ENCODE results near the gene SYNPR. TPM values are rescaled to one million over a fixed set of nuclear protein-coding genes. Genes with fewer than 3 reads are reported as not detected.

SYNPR gene
- total and polyA plus RNA-seq, 2 donors from 2014 or later, result not detected

DNA sequence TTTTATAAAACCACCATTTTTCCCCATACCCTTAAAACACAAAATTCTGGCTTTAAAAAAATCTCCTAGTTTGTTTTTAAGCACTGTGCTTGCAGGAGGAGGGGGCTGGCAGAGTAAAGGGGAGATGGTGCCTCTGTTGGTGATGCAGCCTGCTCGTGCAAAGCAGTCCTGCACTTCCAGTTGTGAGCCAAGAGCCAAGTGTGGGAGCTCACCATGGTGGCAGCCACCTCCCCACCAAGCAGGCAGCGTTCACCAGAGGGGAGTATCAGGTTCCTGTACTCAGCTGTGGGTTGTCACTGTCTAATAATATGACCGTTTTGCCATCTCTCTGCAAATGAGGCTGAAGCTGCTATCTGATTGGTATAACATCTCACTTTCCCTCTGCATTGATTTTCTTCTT, 164.8 kb downstream of the SYNPR start:
- TF ChIP-seq, protein P1, sequence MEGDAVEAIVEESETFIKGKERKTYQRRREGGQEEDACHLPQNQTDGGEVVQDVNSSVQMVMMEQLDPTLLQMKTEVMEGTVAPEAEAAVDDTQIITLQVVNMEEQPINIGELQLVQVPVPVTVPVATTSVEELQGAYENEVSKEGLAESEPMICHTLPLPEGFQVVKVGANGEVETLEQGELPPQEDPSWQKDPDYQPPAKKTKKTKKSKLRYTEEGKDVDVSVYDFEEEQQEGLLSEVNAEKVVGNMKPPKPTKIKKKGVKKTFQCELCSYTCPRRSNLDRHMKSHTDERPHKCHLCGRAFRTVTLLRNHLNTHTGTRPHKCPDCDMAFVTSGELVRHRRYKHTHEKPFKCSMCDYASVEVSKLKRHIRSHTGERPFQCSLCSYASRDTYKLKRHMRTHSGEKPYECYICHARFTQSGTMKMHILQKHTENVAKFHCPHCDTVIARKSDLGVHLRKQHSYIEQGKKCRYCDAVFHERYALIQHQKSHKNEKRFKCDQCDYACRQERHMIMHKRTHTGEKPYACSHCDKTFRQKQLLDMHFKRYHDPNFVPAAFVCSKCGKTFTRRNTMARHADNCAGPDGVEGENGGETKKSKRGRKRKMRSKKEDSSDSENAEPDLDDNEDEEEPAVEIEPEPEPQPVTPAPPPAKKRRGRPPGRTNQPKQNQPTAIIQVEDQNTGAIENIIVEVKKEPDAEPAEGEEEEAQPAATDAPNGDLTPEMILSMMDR (IDR thresholded peaks at IDR 0.05; ENCODE audit: borderline replicate concordance, extremely low read depth, insufficient read depth), result no peak
- H3K27me3 ChIP-seq (ENCODE audit: control insufficient read depth, insufficient read depth, low read length), result no peaks in the 10 kb centered on the region
- intact Hi-C loops (cut with DNase I), result no loop called here
- no peak for FAIRE-seq
- no peaks in the 10 kb centered on the region for H3K4me1 ChIP-seq (ENCODE audit: control insufficient read depth in 2 of 3, insufficient read depth in 2 of 3, low read depth in 1 of 3, low read length in 3 of 3)
- DNase-seq, result peak in 3 of 5 donors; percentile 15 to 44 (median 42)
- no peak overlapping the region for H3K27ac ChIP-seq (ENCODE audit: low read depth in 2 of 2, low read length in 2 of 2)
- H3K9me3 ChIP-seq (ENCODE audit: control insufficient read depth in 2 of 3, insufficient read depth in 1 of 3, low read length in 3 of 3), result no peaks in the 10 kb centered on the region
- H3K36me3 ChIP-seq (ENCODE audit: control insufficient read depth in 2 of 3, insufficient read depth in 3 of 3, low read length in 3 of 3), result no peaks in the 10 kb centered on the region
- H3K9ac ChIP-seq (ENCODE audit: low read length in 3 of 3), result no peak overlapping the region
- H3K4me3 ChIP-seq (ENCODE audit: low read length in 3 of 3), result no peak overlapping the region

DNA sequence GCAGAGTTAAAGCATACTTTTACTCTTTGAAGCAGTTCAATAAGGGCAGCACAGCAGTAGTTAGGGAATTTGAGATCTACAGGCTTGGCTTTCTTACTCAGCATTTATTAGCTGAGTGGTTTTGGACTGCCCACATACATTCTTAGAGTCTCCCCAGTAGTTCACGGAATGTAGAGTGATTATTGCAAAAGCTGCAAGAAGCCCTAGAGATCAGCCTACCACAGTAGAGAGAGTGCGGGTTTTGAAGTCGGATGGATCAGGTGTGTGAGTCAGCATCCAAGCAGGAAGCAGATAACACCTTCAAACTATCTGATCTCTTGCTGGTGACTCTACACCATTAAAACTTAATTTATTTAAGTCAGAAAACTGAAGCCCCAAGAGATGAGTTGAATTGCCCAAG, 171.9 kb downstream of the SYNPR start:
- intact Hi-C loops (cut with DNase I), result no loop called here
- H3K27ac ChIP-seq (ENCODE audit: low read depth in 2 of 2, low read length in 2 of 2), result no peak overlapping the region
- H3K9ac ChIP-seq (ENCODE audit: low read length in 3 of 3), result no peak overlapping the region
- no peaks in the 10 kb centered on the region for H3K36me3 ChIP-seq (ENCODE audit: control insufficient read depth in 2 of 3, insufficient read depth in 3 of 3, low read length in 3 of 3)
- DNase-seq, result no peak
- no peak for FAIRE-seq
- H3K27me3 ChIP-seq (ENCODE audit: control insufficient read depth, insufficient read depth, low read length), result no peaks in the 10 kb centered on the region
- no peaks in the 10 kb centered on the region for H3K4me1 ChIP-seq (ENCODE audit: control insufficient read depth in 2 of 3, insufficient read depth in 2 of 3, low read depth in 1 of 3, low read length in 3 of 3)
- no peaks in the 10 kb centered on the region for H3K9me3 ChIP-seq (ENCODE audit: control insufficient read depth in 2 of 3, insufficient read depth in 1 of 3, low read length in 3 of 3)
- no peak overlapping the region for H3K4me3 ChIP-seq (ENCODE audit: low read length in 3 of 3)
- TF ChIP-seq, protein P1 (IDR thresholded peaks at IDR 0.05; ENCODE audit: borderline replicate concordance, extremely low read depth, insufficient read depth), result no peak

DNA sequence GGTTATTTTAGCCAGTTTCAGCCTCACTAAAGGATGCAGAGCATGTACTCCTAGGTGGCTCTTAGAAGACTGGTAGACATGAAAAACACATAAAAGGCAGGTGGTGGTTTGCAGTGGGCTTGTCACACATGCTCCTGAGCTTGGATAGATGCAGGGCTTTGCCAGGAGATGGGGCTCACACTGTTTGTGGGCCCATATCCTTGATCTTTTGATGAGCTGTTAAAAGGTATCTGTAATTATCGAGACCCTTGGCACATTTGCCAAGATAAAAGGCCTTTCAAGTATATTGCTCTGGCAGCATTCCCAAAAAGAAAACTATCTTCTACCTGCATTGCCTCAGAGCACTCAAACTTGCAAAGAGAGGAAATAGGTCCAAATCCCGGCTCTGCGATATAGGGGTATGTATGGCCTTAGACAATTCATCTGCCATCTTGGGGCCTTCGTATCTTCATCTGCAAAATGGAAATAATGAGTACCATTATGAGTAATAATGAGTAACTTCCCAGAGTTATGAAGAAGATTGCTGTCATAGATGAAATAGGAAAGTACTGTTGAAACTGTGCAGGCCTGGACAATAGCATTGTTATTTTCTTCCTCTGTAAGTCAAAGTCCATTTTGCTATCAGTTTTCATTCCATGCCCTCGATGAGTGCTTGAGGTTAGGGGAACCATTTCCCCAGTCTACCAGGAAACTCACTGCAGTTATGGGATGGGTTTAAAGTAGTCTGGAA, 172.7 kb downstream of the SYNPR start:
- TF ChIP-seq, protein P1 (IDR thresholded peaks at IDR 0.05; ENCODE audit: borderline replicate concordance, extremely low read depth, insufficient read depth), result no peak
- FAIRE-seq, result no peak
- intact Hi-C loops (cut with DNase I), result no loop called here
- Histone ChIP-seq H3K4me1 (ENCODE audit: control insufficient read depth in 2 of 3, insufficient read depth in 2 of 3, low read depth in 1 of 3, low read length in 3 of 3) (no peaks in the 10 kb centered on the region), H3K9ac (ENCODE audit: low read length in 3 of 3) (no peak overlapping the region), H3K4me3 (ENCODE audit: low read length in 3 of 3) (no peak overlapping the region), H3K27ac (ENCODE audit: low read depth in 2 of 2, low read length in 2 of 2) (no peak overlapping the region), H3K36me3 (ENCODE audit: control insufficient read depth in 2 of 3, insufficient read depth in 3 of 3, low read length in 3 of 3) (no peaks in the 10 kb centered on the region), H3K27me3 (ENCODE audit: control insufficient read depth, insufficient read depth, low read length) (no peaks in the 10 kb centered on the region), H3K9me3 (ENCODE audit: control insufficient read depth in 2 of 3, insufficient read depth in 1 of 3, low read length in 3 of 3) (no peaks in the 10 kb centered on the region)
- DNase-seq, result no peak

Data from kidney (tissue), 14 donors.